GM23338 (cell line): Measurements from ENCODE around the gene FOXM1. TPM values are rescaled to one million over a fixed set of nuclear protein-coding genes. Genes with fewer than 3 reads are reported as not detected.

ENCODE experiments used
- ATAC-seq: fragments of 200-7000 bp; cut with Tn5 transposase; 3 replicates; pipeline ENCODE4 v1.9.1; 2020
- DNase-seq: peaks from one replicate; pipeline ENCODE4 v3.0.0-alpha.2; 2015; ENCODE audit warnings: low spot score
- H2AFZ ChIP-seq: fragments of 200-600 bp; sonication (generic); 2 replicates; pipeline ENCODE4 v1.8.0; 2016; ENCODE audit warnings: antibody characterized with exemption, mild to moderate bottlenecking, moderate library complexity
- H3F3A ChIP-seq: fragments of 200-600 bp; sonication (generic); replicated peaks from 2 replicates; pipeline ENCODE4 v1.8.0; 2017; ENCODE audit warnings: antibody characterized with exemption, mixed run types, low read depth
- H3K27ac ChIP-seq: fragments of 200-600 bp; sonication (generic); 2 replicates; pipeline ENCODE4 v1.6.1; 2016; ENCODE audit warnings: low read depth
- H3K27me3 ChIP-seq: fragments of 200-600 bp; sonication (generic); 2 replicates; pipeline ENCODE4 v1.8.0; 2016; ENCODE audit warnings: mild to moderate bottlenecking, mixed run types, moderate library complexity; ENCODE audit not compliant: insufficient read depth
- H3K36me3 ChIP-seq: fragments of 200-600 bp; sonication (generic); 2 replicates; pipeline ENCODE4 v1.8.0; 2016; ENCODE audit warnings: mild to moderate bottlenecking; ENCODE audit not compliant: insufficient read depth
- H3K4me1 ChIP-seq: fragments of 200-600 bp; sonication (generic); 2 replicates; pipeline ENCODE4 v1.8.0; 2016; ENCODE audit warnings: mild to moderate bottlenecking, moderate library complexity; ENCODE audit not compliant: insufficient read depth
- H3K4me2 ChIP-seq: fragments of 200-600 bp; sonication (generic); 2 replicates; pipeline ENCODE4 v1.7.1; 2017; ENCODE audit warnings: mixed run types
- H3K4me3 ChIP-seq: fragments of 200-600 bp; sonication (generic); 2 replicates; pipeline ENCODE4 v1.6.1; 2016; ENCODE audit warnings: mixed run types
- H3K79me2 ChIP-seq: fragments of 200-600 bp; sonication (generic); replicated peaks from 2 replicates; pipeline ENCODE4 v1.8.0; 2017; ENCODE audit warnings: mild to moderate bottlenecking; ENCODE audit not compliant: insufficient read depth
- H3K9me2 ChIP-seq: fragments of 200-600 bp; sonication (generic); 2 replicates; pipeline ENCODE4 v1.8.0; 2017; ENCODE audit not compliant: insufficient read depth
- H4K20me1 ChIP-seq: fragments of 200-600 bp; sonication (generic); replicated peaks from 2 replicates; pipeline ENCODE4 v1.8.0; 2017; ENCODE audit warnings: mild to moderate bottlenecking; ENCODE audit not compliant: insufficient read depth
- H3K27ac Mint-ChIP-seq: 2 replicates; pipeline ENCODE4 v1.8.0; 2020; ENCODE audit warnings: inconsistent platforms, mild to moderate bottlenecking, moderate library complexity, mixed read lengths
- H3K27me3 Mint-ChIP-seq: 3 replicates; pipeline ENCODE4 v1.8.0; 2022; ENCODE audit warnings: low read depth, mild to moderate bottlenecking, moderate library complexity, mixed read lengths, inconsistent platforms; ENCODE audit not compliant: insufficient read depth, poor library complexity
- H3K36me3 Mint-ChIP-seq: 3 replicates; pipeline ENCODE4 v1.8.0; 2021; ENCODE audit warnings: low read depth, mild to moderate bottlenecking, inconsistent platforms, moderate library complexity, mixed read lengths
- H3K4me1 Mint-ChIP-seq: 3 replicates; pipeline ENCODE4 v1.8.0; 2020; ENCODE audit warnings: mild to moderate bottlenecking, inconsistent platforms, mixed read lengths
- H3K4me3 Mint-ChIP-seq: 3 replicates; pipeline ENCODE4 v1.8.0; 2021; ENCODE audit warnings: moderate library complexity, mild to moderate bottlenecking, inconsistent platforms, mixed read lengths
- H3K9me3 Mint-ChIP-seq: 3 replicates; pipeline ENCODE4 v1.8.0; 2020; ENCODE audit warnings: moderate library complexity, mild to moderate bottlenecking, inconsistent platforms, mixed read lengths
- POLR2AphosphoS5 ChIP-seq: IDR thresholded peaks from 2 replicates; pipeline ENCODE4 v1.6.1; 2016; ENCODE audit warnings: antibody characterized with exemption, low read depth
- ZNF114 ChIP-seq: fragments of 250-450 bp; sonication (Bioruptor Pico); IDR thresholded peaks from 2 replicates; pipeline ENCODE4 v1.5.0; 2020; ENCODE audit warnings: mild to moderate bottlenecking, moderate library complexity
- polyA plus RNA-seq: library from polyadenylated mRNA; unstranded; fragments of >200 nt; fragmentation: Nextera tagmentation; extraction: Ambion mirVana; gene quantifications from 2 replicates; pipeline ENCODE4 v1.2.1, GENCODE V29; 2016
- total RNA-seq: library from RNA; depleted of rRNA; stranded (reverse); fragments of >200 nt; shearing (Covaris generic); gene quantifications from 2 replicates; pipeline ENCODE4 v1.2.3, GENCODE V29; 2014
- TF ChIP-seq, protein P1 (sequence below), 2 experiments: fragments of 200-600 bp in 1 of 2; sonication (generic) in 1 of 2; conservative IDR thresholded peaks; 2 replicates each; pipeline versions ENCODE4 v1.5.1 to v1.6.1; 2016 to 2017; ENCODE audit warnings: antibody characterized with exemption in 2 of 2, low read depth in 2 of 2, mild to moderate bottlenecking in 2 of 2, moderate library complexity in 1 of 2
- TF ChIP-seq, protein P2 (sequence below): fragments of 250-450 bp; sonication (Bioruptor Pico); IDR thresholded peaks from 2 replicates; pipeline ENCODE4 v1.5.0; 2020; ENCODE audit warnings: mild to moderate bottlenecking, moderate library complexity

FOXM1 gene
- total and polyA plus RNA-seq, 2 experiments from 2014 or later, result 31.0 to 98.1 TPM

DNA sequence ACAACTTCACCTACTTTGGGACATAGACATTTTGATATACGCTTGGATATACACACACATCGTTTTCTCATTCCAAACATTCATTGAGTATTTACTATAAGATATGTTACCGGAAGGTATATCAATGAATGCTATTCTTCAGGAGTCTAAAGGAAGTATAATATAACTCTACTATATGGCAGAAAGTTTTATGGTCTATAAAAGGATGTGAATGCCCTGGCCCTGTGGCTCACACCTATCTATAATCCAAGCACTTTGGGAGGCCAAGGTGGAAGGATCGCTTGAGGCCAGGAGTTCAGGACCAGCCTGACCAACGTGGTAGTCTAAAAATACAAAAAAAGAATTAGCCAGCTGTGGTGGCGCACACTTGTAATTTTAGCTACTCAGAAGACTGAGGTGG is 47.7 kb downstream of the FOXM1 start:
- Mint-ChIP-seq H3K36me3 (peaks cover 41% of the 10 kb centered on the region), H3K27me3 (peaks cover 7% of the 10 kb centered on the region), H3K9me3 (no peaks in the 10 kb centered on the region), H3K4me1 (peaks cover 37% of the 10 kb centered on the region), H3K4me3 (no peak overlapping the region), H3K27ac (no peak overlapping the region)
- peaks cover 5% of the 10 kb centered on the region; the same call in 1 of the 2 replicates for H4K20me1 ChIP-seq
- no peaks in the 10 kb centered on the region for H3K79me2 ChIP-seq
- H3K27ac ChIP-seq, result no peak overlapping the region
- no peak overlapping the region for H3K4me2 ChIP-seq
- no peak overlapping the region for H3K4me3 ChIP-seq
- peaks cover 5% of the 10 kb centered on the region; the same call in 1 of the 2 replicates for H3F3A ChIP-seq
- no peaks in the 10 kb centered on the region for H3K27me3 ChIP-seq
- no peaks in the 10 kb centered on the region for H3K9me2 ChIP-seq
- DNase-seq (no peak), ATAC-seq (no peak)
- H3K36me3 ChIP-seq, result peaks cover 10% of the 10 kb centered on the region
- no peak overlapping the region for H2AFZ ChIP-seq
- TF ChIP-seq POLR2AphosphoS5 (no peak), ZNF114 (no peak)
- TF ChIP-seq, protein P1, sequence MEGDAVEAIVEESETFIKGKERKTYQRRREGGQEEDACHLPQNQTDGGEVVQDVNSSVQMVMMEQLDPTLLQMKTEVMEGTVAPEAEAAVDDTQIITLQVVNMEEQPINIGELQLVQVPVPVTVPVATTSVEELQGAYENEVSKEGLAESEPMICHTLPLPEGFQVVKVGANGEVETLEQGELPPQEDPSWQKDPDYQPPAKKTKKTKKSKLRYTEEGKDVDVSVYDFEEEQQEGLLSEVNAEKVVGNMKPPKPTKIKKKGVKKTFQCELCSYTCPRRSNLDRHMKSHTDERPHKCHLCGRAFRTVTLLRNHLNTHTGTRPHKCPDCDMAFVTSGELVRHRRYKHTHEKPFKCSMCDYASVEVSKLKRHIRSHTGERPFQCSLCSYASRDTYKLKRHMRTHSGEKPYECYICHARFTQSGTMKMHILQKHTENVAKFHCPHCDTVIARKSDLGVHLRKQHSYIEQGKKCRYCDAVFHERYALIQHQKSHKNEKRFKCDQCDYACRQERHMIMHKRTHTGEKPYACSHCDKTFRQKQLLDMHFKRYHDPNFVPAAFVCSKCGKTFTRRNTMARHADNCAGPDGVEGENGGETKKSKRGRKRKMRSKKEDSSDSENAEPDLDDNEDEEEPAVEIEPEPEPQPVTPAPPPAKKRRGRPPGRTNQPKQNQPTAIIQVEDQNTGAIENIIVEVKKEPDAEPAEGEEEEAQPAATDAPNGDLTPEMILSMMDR (conservative IDR thresholded peaks at IDR 0.05; ENCODE audit: low read depth in 2 of 2), result no peak
- TF ChIP-seq, protein P2, sequence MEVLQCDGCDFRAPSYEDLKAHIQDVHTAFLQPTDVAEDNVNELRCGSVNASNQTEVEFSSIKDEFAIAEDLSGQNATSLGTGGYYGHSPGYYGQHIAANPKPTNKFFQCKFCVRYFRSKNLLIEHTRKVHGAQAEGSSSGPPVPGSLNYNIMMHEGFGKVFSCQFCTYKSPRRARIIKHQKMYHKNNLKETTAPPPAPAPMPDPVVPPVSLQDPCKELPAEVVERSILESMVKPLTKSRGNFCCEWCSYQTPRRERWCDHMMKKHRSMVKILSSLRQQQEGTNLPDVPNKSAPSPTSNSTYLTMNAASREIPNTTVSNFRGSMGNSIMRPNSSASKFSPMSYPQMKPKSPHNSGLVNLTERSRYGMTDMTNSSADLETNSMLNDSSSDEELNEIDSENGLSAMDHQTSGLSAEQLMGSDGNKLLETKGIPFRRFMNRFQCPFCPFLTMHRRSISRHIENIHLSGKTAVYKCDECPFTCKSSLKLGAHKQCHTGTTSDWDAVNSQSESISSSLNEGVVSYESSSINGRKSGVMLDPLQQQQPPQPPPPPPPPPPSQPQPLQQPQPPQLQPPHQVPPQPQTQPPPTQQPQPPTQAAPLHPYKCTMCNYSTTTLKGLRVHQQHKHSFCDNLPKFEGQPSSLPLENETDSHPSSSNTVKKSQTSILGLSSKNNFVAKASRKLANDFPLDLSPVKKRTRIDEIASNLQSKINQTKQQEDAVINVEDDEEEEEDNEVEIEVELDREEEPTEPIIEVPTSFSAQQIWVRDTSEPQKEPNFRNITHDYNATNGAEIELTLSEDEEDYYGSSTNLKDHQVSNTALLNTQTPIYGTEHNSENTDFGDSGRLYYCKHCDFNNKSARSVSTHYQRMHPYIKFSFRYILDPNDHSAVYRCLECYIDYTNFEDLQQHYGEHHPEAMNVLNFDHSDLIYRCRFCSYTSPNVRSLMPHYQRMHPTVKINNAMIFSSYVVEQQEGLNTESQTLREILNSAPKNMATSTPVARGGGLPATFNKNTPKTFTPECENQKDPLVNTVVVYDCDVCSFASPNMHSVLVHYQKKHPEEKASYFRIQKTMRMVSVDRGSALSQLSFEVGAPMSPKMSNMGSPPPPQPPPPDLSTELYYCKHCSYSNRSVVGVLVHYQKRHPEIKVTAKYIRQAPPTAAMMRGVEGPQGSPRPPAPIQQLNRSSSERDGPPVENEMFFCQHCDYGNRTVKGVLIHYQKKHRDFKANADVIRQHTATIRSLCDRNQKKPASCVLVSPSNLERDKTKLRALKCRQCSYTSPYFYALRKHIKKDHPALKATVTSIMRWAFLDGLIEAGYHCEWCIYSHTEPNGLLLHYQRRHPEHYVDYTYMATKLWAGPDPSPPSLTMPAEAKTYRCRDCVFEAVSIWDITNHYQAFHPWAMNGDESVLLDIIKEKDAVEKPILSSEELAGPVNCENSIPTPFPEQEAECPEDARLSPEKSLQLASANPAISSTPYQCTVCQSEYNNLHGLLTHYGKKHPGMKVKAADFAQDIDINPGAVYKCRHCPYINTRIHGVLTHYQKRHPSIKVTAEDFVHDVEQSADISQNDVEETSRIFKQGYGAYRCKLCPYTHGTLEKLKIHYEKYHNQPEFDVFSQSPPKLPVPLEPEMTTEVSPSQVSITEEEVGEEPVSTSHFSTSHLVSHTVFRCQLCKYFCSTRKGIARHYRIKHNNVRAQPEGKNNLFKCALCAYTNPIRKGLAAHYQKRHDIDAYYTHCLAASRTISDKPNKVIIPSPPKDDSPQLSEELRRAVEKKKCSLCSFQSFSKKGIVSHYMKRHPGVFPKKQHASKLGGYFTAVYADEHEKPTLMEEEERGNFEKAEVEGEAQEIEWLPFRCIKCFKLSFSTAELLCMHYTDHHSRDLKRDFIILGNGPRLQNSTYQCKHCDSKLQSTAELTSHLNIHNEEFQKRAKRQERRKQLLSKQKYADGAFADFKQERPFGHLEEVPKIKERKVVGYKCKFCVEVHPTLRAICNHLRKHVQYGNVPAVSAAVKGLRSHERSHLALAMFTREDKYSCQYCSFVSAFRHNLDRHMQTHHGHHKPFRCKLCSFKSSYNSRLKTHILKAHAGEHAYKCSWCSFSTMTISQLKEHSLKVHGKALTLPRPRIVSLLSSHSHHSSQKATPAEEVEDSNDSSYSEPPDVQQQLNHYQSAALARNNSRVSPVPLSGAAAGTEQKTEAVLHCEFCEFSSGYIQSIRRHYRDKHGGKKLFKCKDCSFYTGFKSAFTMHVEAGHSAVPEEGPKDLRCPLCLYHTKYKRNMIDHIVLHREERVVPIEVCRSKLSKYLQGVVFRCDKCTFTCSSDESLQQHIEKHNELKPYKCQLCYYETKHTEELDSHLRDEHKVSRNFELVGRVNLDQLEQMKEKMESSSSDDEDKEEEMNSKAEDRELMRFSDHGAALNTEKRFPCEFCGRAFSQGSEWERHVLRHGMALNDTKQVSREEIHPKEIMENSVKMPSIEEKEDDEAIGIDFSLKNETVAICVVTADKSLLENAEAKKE (CRISPR knock-in tag), result no peak
- H3K4me1 ChIP-seq, result peaks cover 14% of the 10 kb centered on the region
